Measurements from ENCODE around the gene NKX1-1. TPM values are rescaled to one million over a fixed set of nuclear protein-coding genes. Genes with fewer than 3 reads are reported as not detected.

Gene NKX1-1
- polyA plus RNA-seq, 2 of the 4 experiments (the other 2 are of a cell fraction), result not detected

DNA sequence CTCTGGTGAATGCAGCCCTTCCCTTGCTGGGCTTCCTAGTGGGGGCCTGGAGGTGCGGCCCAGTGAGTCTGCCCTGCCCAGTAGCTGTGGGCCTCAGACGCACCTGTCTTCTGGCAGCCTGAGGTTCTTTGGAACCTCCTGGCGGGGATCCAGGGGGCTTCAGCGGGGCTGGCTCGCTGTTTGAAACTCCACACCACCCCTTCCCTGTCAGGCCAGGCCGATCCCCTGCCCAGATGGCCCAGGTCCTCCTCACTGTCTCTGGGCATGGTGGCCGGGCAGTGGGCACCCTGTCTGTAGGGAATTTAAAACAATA, 10.7 kb upstream of the NKX1-1 start (continued):
- TF ChIP-seq, protein P1, sequence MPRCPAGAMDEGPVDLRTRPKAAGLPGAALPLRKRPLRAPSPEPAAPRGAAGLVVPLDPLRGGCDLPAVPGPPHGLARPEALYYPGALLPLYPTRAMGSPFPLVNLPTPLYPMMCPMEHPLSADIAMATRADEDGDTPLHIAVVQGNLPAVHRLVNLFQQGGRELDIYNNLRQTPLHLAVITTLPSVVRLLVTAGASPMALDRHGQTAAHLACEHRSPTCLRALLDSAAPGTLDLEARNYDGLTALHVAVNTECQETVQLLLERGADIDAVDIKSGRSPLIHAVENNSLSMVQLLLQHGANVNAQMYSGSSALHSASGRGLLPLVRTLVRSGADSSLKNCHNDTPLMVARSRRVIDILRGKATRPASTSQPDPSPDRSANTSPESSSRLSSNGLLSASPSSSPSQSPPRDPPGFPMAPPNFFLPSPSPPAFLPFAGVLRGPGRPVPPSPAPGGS (IDR thresholded peaks at IDR 0.05), result no peak
- TF ChIP-seq MAFK (IDR thresholded peaks at IDR 0.05; ENCODE audit: partially characterized antibody) (no peak), EHMT2 (IDR thresholded peaks at IDR 0.05; ENCODE audit: low read depth) (no peak), GATA3 (IDR thresholded peaks at IDR 0.05; ENCODE audit: borderline replicate concordance) (no peak), POLR2AphosphoS2 (conservative IDR thresholded peaks at IDR 0.05; ENCODE audit: low read length) (no peak)

DNA sequence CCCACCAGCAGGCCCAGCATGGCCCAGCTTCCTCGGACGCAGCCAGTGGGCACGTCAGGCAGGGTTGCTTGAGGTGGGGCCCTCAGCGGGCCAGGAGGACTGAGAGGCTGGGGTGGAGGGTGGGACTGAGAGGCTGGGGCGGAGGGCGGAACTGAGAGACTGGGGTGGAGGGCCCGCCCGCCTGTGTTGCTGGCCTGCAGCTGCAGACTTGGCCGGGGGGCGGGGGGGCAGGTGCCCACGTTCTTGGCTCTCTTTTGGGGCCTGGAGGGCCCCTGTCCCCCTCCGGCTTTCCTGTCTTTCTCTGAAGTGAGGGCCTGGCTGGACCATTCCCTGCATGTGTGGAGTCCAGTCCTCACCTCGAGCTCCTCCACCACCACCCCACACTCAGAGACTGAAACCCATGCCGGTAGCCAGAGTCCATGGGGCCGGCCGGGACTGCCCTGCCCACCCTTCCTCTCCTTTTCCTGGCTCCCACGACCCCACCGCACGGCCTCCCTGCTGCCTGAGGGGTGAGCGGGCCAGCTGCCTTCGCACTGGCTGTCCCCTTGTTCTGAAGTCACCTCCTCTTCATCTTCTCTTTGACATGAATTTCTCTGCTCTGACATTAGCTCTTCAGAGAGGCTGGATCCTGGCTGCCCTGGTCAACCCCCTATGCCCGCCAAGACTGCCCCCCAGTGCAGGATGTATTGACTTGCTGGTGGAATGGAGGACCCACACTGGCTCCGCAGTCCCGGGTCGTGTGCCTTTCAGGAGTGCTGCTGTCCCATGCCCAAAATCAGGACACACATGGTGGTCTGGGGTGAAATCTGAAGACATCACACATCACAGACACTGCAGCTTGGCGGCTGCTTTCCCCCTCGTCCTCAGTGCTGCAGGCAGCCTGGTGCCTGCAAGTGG, 10.1 kb upstream of the NKX1-1 start:
- no peak for DNase-seq (ENCODE audit: low read depth in 1 of 2, low spot score in 1 of 2)
- Histone ChIP-seq H3K27ac (no peak overlapping the region), H3K4me2 (no peak overlapping the region), H3K9me3 (no peaks in the 10 kb centered on the region), H3K4me3 (no peak overlapping the region), H3K4me1 (no peaks in the 10 kb centered on the region)
- no peak for ATAC-seq
- ChIA-PET CTCF (interaction anchor here (0.9 to 1.6 kb wide), 2 partner anchors 213 kb away, joined by 3 to 6 read pairs; no protein-coding TSS in a partner anchor), POLR2A (interaction anchor here (0.7 kb wide), 1 partner anchor 41 kb away, joined by 4 read pairs; no protein-coding TSS in a partner anchor)
- no peak for FAIRE-seq
- TF ChIP-seq TFCP2L1 (CRISPR knock-in tag; IDR thresholded peaks at IDR 0.05), result no peak
- TF ChIP-seq MAZ (IDR thresholded peaks at IDR 0.05; ENCODE audit: borderline replicate concordance, low read depth, low read length), result no peak
- whole genome bisulfite sequencing (ENCODE audit: missing lambda C conversion rate), result 51% methylated on average over 20 of the region's 27 CpGs

DNA sequence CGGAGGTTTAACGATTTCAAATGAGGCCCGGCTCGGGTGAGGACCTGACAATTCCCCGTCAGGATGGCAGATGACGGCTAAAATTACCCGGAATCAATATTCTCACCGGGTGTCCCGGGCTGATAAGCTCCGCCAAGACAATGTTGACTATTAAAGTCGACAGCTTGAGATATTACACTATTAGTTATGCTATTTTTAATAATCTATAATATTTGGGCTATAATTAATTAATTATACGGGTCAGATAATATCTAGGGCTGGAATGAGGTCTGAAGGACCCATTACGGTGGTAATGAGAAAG, 9.4 kb upstream of the NKX1-1 start:
- DNase-seq (ENCODE audit: low read depth in 1 of 2, low spot score in 1 of 2), result no peak
- Histone ChIP-seq H3K27ac (no peak overlapping the region), H3K4me2 (no peak overlapping the region), H3K9me3 (no peaks in the 10 kb centered on the region), H3K4me1 (no peaks in the 10 kb centered on the region), H3K4me3 (no peak overlapping the region)
- no peak for FAIRE-seq
- WGBS (ENCODE audit: missing lambda C conversion rate), result 69% methylated on average over 13 of the region's 13 CpGs
- POLR2A ChIA-PET, result interaction anchor here (0.7 kb wide), 1 partner anchor 42 kb away, joined by 4 read pairs; no protein-coding TSS in a partner anchor
- CTCF ChIA-PET, result interaction anchor here (0.9 kb wide), 1 partner anchor 214 kb away, joined by 3 read pairs; no protein-coding TSS in a partner anchor
- TF ChIP-seq MAX (IDR thresholded peaks at IDR 0.05) (no peak), CBX2 (IDR thresholded peaks at IDR 0.05; ENCODE audit: borderline replicate concordance, low read depth) (no peak), HEYL (CRISPR knock-in tag; IDR thresholded peaks at IDR 0.05) (no peak), HDAC2 (IDR thresholded peaks at IDR 0.05) (no peak)
- no peak for ATAC-seq

DNA sequence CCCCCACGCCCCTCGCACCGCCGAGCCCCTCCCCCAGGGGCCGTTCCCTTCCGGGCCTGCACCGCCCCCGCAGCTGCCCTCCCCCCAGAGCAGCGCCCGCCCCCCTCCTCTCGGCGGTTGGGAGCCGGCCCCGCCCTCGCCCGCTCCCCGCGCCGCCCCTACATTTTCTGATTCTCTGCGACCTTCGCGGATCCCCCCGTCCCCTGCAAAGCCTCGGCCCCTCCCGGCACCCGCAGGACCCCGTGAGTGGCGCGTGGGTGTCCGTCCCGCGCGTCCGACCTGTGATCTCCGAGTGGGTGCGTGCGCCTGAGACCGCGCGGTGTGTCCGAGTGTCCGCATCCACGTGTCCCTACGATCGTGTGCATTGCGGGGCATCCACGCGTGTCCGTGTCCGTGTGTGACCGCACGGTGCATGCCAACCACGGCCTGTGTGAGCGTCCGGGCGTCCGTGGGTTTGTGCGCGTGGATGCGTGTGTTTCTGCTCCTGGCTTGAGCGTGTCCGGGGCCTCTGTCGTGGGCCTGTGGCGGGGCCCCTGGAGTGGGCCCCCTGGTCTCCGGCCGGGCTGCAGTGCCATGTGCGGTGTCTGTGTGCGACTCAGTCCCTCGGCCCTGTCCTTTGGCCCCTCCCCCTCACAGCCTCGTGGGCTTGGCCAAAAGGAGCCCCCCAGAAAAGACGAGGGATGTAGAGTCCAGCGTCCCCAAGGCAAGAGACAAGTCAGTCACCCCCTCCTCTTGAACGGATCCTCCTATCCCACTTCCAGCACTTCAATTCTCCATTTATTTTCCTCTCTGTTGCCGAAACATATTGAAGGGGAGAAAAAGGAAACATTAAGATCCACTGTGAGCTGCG, 8.8 kb upstream of the NKX1-1 start:
- no peak for DNase-seq (ENCODE audit: low read depth in 1 of 2, low spot score in 1 of 2)
- Histone ChIP-seq H3K9me3 (no peaks in the 10 kb centered on the region), H3K4me3 (no peak overlapping the region), H3K4me2 (no peak overlapping the region), H3K4me1 (no peaks in the 10 kb centered on the region), H3K27ac (no peak overlapping the region)
- WGBS (ENCODE audit: missing lambda C conversion rate), result 53% methylated on average over 9 of the region's 75 CpGs
- TF ChIP-seq, protein P2, sequence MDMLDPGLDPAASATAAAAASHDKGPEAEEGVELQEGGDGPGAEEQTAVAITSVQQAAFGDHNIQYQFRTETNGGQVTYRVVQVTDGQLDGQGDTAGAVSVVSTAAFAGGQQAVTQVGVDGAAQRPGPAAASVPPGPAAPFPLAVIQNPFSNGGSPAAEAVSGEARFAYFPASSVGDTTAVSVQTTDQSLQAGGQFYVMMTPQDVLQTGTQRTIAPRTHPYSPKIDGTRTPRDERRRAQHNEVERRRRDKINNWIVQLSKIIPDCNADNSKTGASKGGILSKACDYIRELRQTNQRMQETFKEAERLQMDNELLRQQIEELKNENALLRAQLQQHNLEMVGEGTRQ (IDR thresholded peaks at IDR 0.05), result no peak
- TF ChIP-seq BHLHE40 (IDR thresholded peaks at IDR 0.05; ENCODE audit: low read depth, low read length), result no peak
- no peak for TF ChIP-seq MAZ (IDR thresholded peaks at IDR 0.05; ENCODE audit: borderline replicate concordance, low read depth, low read length)
- TF ChIP-seq SMC3 (IDR thresholded peaks at IDR 0.05), result no peak
- TF ChIP-seq, protein P3, sequence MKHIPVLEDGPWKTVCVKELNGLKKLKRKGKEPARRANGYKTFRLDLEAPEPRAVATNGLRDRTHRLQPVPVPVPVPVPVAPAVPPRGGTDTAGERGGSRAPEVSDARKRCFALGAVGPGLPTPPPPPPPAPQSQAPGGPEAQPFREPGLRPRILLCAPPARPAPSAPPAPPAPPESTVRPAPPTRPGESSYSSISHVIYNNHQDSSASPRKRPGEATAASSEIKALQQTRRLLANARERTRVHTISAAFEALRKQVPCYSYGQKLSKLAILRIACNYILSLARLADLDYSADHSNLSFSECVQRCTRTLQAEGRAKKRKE (CRISPR knock-in tag; IDR thresholded peaks at IDR 0.05; ENCODE audit: low read depth), result no peak
- no peak for TF ChIP-seq HMGXB4 (CRISPR knock-in tag; IDR thresholded peaks at IDR 0.05; ENCODE audit: borderline replicate concordance)
- no peak for TF ChIP-seq TFCP2L1 (CRISPR knock-in tag; IDR thresholded peaks at IDR 0.05)
- TF ChIP-seq HEYL (CRISPR knock-in tag; IDR thresholded peaks at IDR 0.05), result no peak
- ATAC-seq, result no peak
- ChIA-PET CTCF (interaction anchor here (0.9 kb wide), 1 partner anchor 214 kb away, joined by 3 read pairs; no protein-coding TSS in a partner anchor), POLR2A (no interaction called here)
- no peak for FAIRE-seq
